Kidney capillary endothelial cell (primary cell): ENCODE measurements around the gene LSM3.
"Not testable (repeated sequence)": the region's sequence is repeated elsewhere in the genome, so short reads cannot be mapped to it uniquely, and the experiment has no call there.

Experiments used
- DNase-seq: peaks from one replicate; pipeline ENCODE4 v3.0.0-alpha.2; 2018; ENCODE audit warnings: low spot score

Gene LSM3

GRCh38 chr3:14222900-14223594 lies 44.4 kb downstream of the LSM3 start:
- no peak for DNase-seq

GRCh38 chr3:14223595-14223994 lies 45.0 kb downstream of the LSM3 start:
- DNase-seq: no peak

GRCh38 chr3:14224895-14225294 lies 46.3 kb downstream of the LSM3 start:
- peak; percentile 55 for DNase-seq

- peak; percentile 26 for DNase-seq
These were observed 46.8 kb downstream of the LSM3 start for GRCh38 chr3:14225421-14225820.

GRCh38 chr3:14226351-14226750 lies 47.7 kb downstream of the LSM3 start:
- not testable (repeated sequence) for DNase-seq

- no peak for DNase-seq
These were observed 49.2 kb downstream of the LSM3 start for GRCh38 chr3:14227856-14228255.

GRCh38 chr3:14228681-14229470 lies 50.3 kb downstream of the LSM3 start:
- no peak for DNase-seq

- DNase-seq: not testable (repeated sequence)
These were observed 51.1 kb downstream of the LSM3 start for GRCh38 chr3:14229695-14230094.

GRCh38 chr3:14230729-14231128 lies 52.1 kb downstream of the LSM3 start:
- no peak for DNase-seq

GRCh38 chr3:14231145-14231990 lies 52.8 kb downstream of the LSM3 start:
- DNase-seq: no peak

GRCh38 chr3:14231998-14232501 lies 53.4 kb downstream of the LSM3 start:
- DNase-seq: no peak

GRCh38 chr3:14234251-14235002 lies 55.8 kb downstream of the LSM3 start:
- no peak for DNase-seq

- no peak for DNase-seq
These were observed 56.6 kb downstream of the LSM3 start for GRCh38 chr3:14235003-14235911.

- DNase-seq: no peak
These were observed 57.3 kb downstream of the LSM3 start for GRCh38 chr3:14235912-14236295.

GRCh38 chr3:14236902-14237301 lies 58.3 kb downstream of the LSM3 start:
- no peak for DNase-seq

GRCh38 chr3:14237457-14237856 lies 58.8 kb downstream of the LSM3 start:
- no peak for DNase-seq

GRCh38 chr3:14238356-14238755 lies 59.7 kb downstream of the LSM3 start:
- DNase-seq: no peak

- no peak for DNase-seq
These were observed 60.3 kb downstream of the LSM3 start for GRCh38 chr3:14238930-14239329.

GRCh38 chr3:14239940-14240339 lies 61.3 kb downstream of the LSM3 start:
- DNase-seq: no peak

GRCh38 chr3:14240366-14240765 lies 61.7 kb downstream of the LSM3 start:
- DNase-seq: no peak

- DNase-seq: no peak
These were observed 63.1 kb downstream of the LSM3 start for GRCh38 chr3:14241716-14242115.
